Measurements from ENCODE around the gene DNAI1.

Gene DNAI1

DNA sequence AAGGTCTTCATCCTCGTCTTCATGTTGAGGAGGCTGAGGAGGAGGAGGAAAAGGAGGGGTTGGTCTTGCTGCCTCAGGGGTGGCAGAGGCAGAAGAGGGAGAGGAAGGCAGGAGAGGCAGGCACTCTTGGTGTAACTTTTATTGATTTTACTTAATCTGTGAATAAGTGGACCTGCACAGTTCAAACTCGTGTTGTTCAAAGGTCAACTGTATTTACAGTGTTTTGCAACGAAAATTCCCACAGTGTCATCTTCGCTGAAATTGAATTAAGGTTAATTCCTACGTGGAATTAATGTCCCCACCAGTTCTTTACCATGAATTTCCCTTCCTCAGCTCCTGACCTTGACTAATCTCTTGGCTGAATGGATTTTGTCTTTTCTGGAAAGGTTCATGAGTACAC, 85.4 kb downstream of the DNAI1 start:
- in situ Hi-C loops (cut with MboI; ENCODE audit: low pct_unique_long_range_greater_than_20kb, low sequenced_read_pairs, unreplicated experiment): no loop called here
- TF ChIP-seq, protein P1, sequence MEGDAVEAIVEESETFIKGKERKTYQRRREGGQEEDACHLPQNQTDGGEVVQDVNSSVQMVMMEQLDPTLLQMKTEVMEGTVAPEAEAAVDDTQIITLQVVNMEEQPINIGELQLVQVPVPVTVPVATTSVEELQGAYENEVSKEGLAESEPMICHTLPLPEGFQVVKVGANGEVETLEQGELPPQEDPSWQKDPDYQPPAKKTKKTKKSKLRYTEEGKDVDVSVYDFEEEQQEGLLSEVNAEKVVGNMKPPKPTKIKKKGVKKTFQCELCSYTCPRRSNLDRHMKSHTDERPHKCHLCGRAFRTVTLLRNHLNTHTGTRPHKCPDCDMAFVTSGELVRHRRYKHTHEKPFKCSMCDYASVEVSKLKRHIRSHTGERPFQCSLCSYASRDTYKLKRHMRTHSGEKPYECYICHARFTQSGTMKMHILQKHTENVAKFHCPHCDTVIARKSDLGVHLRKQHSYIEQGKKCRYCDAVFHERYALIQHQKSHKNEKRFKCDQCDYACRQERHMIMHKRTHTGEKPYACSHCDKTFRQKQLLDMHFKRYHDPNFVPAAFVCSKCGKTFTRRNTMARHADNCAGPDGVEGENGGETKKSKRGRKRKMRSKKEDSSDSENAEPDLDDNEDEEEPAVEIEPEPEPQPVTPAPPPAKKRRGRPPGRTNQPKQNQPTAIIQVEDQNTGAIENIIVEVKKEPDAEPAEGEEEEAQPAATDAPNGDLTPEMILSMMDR (IDR thresholded peaks at IDR 0.05; ENCODE audit: extremely low read depth, insufficient read depth, missing control alignments): no peak
- no peak for DNase-seq (ENCODE audit: low spot score)

DNA sequence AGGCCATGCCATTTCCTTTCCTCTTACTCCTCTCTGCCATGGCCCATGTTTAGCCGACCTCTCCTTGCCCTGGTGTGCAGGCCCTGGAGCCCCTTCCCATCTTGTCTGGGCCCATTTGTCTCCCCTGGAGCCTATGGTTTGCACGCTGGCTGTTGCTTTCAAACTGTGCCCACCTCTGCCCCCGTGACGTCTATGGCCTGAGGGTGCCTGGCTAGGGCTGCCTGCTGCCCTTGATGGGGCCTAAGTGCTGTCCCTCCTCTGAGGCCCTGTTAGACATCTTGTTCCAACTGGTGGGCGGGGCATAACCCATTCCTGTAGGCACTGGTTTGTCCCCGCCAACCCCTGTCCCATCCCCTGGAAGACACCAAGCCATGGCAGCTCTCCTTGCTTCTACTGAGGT, 86.9 kb downstream of the DNAI1 start:
- TF ChIP-seq, protein P1 (IDR thresholded peaks at IDR 0.05; ENCODE audit: extremely low read depth, insufficient read depth, missing control alignments): no peak
- in situ Hi-C loops (cut with MboI; ENCODE audit: low pct_unique_long_range_greater_than_20kb, low sequenced_read_pairs, unreplicated experiment): no loop called here
- no peak for DNase-seq (ENCODE audit: low spot score)

DNA sequence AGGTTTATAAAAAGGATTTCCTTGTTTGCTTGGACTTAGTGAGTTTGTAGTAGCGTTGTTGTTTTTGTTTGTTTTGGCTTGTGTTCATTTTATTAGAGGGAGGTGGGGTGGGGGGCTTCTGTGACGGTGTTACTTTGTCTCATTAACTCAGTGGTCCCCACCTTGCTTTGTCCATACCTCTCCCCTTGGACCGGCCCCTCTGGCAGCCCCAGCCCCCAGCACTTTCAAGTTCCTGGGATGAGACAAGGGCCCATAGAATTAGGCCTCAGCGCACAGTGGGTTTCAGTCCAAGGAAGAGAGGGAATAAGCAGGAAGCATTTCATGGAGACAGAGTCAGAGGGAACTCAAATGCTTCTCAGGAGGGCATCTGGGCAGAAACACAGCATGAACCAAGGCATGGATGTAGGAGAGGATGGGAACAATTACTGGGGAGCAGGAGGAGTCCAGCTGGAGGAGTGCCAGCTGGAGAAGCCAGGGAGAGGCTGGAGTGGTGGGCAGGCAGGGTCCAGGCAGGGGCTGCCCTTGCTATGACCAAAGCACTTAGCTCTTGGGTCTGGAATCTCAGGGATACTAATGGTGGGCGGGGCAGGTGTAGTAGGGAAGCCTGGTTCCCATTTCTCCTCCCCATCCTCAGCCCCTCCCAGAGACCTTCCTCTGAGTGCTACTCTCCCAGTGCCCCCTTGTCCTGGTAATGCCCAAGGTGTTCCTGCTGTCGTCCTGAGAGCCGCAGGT, 87.7 kb downstream of the DNAI1 start:
- TF ChIP-seq, protein P1 (IDR thresholded peaks at IDR 0.05; ENCODE audit: extremely low read depth, insufficient read depth, missing control alignments): no peak
- no peak for DNase-seq (ENCODE audit: low spot score)
- in situ Hi-C loops (cut with MboI; ENCODE audit: low pct_unique_long_range_greater_than_20kb, low sequenced_read_pairs, unreplicated experiment): no loop called here

DNA sequence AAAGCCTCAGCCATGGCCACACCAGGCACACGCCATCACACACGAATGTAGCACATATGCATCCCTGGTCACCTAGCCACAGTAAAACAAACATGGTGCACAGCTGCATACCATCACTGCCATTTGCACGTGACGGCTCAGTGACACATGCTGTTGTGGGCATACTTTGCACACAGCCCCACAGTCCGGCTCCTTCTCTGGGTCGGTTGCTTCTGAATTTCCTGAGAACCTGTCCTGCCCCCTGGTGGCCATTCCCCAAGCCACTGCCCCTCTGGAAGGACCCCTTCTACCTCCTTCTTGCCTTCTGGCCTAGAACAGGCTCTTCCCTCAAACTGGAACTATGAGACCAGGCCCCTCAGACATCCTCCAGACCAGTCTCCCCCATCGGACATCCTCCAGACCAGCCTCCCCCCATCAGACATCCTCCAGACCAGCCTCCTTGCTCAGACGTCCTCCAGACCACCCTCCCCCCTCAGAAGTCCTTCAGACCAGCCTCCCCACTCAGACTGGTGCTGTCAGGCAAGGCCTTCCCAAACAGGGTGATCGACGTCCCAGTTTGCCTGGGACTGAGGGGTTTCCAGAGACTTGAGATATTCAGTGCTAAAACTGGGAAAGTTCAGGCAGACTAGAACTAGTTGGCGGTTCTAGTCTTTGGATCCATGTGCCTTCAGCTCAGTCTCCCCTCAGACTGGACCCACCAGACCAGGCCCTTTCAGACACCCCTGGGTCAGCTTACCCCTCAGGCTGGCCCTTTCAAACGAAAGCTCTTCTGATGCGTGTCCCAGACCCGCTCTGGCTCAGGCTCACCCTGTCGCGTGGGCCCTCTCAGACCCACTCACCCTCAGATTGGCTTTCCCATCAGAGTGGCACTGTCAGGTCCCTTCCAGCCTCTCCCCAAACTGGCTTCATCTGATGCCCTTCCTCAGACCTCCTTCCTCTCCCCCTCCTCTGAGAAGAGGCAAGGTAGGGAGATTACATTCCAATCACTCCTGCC, 88.5 kb downstream of the DNAI1 start:
- TF ChIP-seq, protein P1 (IDR thresholded peaks at IDR 0.05; ENCODE audit: extremely low read depth, insufficient read depth, missing control alignments): peak; percentile 65
- DNase-seq (ENCODE audit: low spot score): no peak
- in situ Hi-C loops (cut with MboI; ENCODE audit: low pct_unique_long_range_greater_than_20kb, low sequenced_read_pairs, unreplicated experiment): no loop called here

DNA sequence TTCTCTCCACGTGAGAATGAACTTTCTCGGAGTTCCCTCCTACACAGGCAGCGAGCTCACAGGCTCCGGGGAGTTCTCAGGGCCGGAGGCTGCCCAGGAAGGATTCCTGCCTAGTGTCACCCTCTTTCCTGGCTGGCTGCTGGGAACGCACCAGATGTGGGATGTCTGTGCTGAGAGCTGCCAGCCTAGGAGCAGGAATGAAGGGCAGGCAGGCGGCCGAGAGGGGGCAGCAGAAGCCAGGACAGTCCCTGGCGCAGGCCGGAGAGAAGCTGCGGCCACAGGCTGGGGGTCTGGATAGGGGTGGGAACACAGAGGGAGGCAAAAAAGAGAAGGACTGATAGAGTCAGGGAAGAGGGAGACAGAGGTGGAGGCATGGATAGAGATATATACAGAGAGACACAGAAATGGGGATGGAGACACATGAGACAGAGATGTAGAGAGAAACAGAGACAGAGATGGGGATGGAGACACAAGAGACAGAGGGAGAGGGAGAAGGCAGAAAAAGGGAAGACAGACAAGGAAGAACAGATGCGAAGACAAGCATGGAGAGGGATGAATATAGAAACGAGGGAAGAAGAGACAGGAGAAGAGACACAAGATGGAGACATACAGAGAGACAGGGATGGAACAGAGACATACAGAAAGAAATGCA, 89.5 kb downstream of the DNAI1 start:
- in situ Hi-C loops (cut with MboI; ENCODE audit: low pct_unique_long_range_greater_than_20kb, low sequenced_read_pairs, unreplicated experiment): no loop called here
- DNase-seq (ENCODE audit: low spot score): peak; percentile 72

DNA sequence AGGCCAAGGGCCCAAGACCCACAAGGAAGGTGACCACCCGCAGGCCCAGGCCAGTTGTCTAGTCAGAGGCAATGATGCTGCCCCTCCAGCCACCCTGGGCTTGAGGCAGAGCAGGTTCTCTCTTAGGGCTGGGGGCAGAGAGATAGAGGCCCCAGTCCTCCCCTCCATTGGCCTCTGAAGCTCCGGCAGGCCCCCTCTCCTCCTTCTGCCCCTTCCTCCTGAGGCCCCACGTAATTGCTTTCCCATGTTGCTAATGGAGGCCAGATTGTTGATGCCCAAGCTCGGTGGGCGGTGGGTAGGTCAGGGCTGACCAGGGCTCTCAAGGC, 90.8 kb downstream of the DNAI1 start:
- no peak for DNase-seq (ENCODE audit: low spot score)
- TF ChIP-seq, protein P1 (IDR thresholded peaks at IDR 0.05; ENCODE audit: extremely low read depth, insufficient read depth, missing control alignments): no peak
- in situ Hi-C loops (cut with MboI; ENCODE audit: low pct_unique_long_range_greater_than_20kb, low sequenced_read_pairs, unreplicated experiment): no loop called here

More for the DNA sequence above, 89.5 kb downstream of the DNAI1 start:
- TF ChIP-seq, protein P1 (IDR thresholded peaks at IDR 0.05; ENCODE audit: extremely low read depth, insufficient read depth, missing control alignments): peak; percentile 89
